NK-92 (cell line): Measurements from ENCODE around the gene ACCS.

Source experiments
- DNase-seq: peaks from one replicate; lab custom pipeline; 2025; ENCODE audit not compliant: unreplicated experiment; lab: John Stamatoyannopoulos, UW

The ACCS gene, protein sequence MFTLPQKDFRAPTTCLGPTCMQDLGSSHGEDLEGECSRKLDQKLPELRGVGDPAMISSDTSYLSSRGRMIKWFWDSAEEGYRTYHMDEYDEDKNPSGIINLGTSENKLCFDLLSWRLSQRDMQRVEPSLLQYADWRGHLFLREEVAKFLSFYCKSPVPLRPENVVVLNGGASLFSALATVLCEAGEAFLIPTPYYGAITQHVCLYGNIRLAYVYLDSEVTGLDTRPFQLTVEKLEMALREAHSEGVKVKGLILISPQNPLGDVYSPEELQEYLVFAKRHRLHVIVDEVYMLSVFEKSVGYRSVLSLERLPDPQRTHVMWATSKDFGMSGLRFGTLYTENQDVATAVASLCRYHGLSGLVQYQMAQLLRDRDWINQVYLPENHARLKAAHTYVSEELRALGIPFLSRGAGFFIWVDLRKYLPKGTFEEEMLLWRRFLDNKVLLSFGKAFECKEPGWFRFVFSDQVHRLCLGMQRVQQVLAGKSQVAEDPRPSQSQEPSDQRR

DNA sequence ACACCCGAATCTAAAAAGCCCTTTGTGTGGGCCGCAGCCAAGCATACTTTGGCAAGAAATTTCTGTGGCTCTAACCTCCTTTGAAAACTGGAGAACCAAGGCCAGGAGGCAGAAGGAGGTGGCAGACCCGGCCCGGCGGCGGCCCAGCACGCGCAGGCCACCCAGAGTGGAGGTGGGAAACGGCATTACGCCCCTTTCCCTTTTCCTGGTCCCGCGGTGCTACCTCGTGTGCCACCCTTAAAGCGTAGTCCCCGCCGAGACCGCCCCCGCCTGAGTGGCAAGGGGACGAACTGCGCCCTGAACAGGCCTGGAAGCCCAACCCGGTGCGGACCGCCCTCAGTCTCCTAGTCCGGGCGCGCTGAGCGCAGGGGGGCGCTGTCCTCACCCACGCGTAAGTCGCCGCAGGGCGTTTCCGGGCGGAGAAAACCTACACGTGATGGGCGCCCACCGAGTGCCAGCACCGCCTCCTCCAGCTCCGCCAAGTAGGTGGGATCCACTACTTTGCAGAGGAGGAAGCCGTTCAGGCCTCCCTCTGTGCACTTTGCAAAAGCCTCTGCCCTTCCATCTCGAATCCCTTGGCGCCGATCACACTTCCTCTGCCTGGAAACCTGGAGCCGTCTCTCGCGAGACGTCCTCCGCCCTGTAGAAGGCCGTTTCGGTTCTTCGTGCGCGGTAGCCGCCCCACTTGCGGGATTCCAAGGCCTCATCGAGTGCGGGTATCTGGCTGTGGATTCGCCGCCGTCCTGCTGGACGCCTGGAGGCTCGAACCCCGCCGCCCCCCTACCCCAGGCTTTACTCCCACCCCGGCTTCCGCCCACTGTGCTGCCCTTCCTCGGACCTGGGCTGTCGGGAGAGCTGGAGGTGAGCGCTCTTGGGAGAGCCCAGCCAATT, at the start of gene ACCS:
Gene ACCS (plus strand): TSS at position 430 of the 891 bp plus-strand sequence. CDS start 1,358 bp downstream, outside the sequence.
- no peak for DNase-seq

DNA sequence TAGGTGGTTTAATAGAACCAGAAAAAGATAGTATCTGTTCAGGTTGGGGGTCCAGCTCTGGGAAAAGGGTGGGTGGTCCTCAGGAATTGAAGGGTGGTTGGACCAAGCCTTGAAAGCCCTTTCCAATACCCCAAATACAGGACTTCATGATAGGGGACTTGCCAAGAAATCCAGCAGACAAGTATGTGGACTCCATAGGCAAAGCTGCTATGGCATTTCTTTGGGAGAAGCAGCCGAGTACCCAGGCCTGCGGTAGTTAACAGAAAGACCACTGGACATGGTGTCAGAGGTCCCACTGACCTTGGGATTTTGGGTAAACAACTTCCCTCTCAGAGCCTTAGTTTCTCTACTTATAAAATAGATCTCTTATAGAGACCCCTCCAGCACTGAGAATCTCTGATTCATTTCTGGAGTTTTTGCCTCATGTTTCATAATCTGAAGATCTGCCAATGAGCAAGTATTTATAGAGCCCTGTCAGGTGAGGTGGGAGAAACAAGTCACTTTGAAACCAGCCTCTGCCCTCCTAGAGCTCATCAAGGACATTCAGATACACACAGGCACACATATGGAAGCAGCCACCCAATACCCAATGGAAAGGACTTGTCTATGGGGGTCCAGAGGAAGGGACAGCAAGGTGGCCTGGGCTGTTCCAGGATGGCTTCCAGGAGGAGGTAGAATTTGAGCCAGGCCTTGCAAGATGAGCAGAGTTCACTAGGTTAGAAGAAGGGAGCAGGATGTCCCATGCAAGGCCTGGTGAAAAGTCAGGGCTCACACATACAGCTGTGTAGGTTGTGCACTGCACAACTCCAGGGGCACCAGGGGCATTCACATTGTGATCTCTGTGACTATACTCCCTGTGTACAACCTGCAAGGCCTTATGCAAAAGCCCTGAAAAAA, 49.3 kb upstream of the ACCS start:
- no peak for DNase-seq

DNA sequence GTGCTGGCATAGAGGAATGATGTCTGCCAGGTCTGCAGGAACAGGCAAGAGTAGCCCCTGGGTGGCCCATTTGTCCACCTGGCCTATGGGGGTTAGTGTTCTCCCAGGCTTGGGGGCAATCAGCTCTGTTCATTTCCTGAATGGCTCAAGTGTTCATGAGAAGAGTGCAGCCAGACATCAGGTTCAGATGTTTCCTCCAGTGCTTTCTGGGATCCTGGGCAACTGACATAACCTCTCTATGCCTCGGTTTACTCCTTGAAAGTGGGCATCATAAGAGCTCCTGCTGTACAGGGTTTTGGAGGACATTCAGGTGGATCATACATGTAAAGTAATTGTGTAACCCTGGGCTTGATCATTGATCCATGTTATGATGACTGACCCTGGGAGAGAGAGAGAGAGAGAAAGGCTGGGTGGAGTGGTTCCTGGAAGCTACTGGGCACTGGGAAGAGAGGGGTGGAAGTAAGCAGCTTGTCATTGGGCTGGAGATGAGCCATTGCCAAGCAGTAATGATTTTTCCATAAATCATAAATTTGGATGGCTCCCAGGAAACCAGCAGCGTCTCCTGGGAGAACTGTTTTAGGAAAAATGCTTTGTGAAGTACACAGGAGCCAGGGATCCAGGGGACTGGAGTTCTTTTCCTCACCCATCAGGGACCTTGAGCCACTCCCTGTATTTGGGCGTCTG, 48.5 kb upstream of the ACCS start:
- no peak for DNase-seq

DNA sequence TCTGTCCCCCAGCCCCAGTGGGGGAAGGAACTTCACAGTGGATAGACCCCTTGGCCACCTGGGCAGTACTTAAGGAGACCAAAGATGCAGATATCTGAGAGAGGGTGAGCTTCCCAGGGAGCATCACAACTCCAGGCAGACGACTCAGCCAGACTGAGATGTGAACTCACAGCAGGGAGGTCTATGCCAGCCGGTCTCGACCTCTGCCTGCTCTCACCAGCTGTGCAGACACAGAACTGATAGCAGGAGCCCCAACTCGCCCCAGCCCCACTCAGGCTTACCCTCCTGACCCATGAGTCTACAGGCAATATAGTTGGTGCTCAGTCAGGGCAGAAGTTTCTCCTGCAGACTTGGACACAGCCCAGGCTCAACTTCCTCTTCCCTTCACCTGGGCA, 47.9 kb upstream of the ACCS start:
- DNase-seq = no peak

DNA sequence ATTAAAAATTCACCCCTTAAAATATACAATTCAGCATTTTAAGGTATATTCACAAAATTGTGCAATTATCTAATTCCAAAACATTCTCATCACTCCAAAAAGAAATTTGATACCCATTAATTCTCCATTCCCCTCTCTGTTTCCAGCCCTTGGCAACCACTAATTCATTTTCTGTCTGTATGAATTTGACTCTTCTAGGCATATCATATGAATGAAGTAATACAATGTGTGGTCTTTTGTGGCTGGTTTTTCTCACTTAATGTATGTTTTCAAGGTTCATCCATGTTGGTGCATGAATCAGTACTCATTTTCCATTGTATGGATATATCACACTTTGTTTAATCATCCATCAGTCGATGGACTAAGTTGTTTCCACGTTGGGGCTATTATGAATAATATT, 47.2 kb upstream of the ACCS start:
- no peak for DNase-seq

DNA sequence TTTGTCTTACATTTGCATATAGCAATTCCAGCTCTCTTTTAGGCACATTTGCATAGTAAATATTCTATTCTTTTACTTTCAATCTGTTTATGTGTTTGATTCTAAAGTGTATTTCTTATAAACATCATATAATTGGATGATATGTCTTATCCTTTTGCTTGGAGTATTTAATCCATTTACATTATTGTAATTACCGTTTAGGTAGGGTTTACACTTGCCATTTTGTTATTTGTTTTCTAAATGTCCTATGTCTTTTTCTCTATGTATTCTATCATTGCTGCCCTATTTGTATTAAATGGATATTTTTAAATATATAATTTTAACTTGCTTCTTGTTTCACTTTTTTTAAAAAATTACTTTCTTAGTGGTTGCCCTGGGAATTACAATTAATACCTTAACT, 41.1 kb upstream of the ACCS start:
- no peak for DNase-seq

DNA sequence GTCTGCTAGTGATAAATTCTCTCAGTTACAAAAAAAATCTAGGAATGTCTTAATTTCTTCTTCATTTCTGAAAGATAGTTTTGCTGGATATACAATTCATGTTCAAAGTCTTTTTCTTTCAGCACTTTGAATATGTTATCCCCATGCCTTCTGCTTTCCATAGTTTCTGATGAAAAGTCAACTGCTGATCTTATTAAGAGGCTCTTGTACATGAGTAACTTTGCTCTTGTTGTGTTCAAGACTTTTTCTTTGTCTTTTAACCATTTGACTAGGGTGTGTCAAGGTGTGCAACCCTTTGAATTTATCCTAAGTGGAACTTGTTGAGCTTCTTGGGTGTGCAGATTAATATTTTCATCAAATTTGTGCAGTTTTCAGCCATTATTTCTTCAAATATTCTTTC, 40.3 kb upstream of the ACCS start:
- DNase-seq = no peak

DNA sequence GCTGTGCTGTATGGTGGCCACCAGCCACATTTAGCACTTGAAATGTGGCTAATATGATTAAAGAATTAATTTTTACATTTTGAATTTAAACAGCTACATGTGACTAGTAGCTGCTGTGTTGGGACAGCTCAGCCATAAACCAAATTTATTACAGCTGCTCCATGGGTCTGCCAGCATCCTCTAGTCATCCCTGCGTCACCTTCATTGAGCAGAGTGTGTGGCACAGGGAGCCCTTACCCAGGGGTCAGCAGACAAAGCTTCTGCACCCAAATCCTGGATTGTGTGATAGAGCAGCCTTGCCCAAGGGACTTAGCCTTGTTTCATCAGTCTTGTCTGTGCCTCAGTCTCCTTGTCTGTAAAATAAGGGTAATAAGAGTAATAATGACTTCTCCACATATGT, 37.7 kb upstream of the ACCS start:
- DNase-seq = no peak

DNA sequence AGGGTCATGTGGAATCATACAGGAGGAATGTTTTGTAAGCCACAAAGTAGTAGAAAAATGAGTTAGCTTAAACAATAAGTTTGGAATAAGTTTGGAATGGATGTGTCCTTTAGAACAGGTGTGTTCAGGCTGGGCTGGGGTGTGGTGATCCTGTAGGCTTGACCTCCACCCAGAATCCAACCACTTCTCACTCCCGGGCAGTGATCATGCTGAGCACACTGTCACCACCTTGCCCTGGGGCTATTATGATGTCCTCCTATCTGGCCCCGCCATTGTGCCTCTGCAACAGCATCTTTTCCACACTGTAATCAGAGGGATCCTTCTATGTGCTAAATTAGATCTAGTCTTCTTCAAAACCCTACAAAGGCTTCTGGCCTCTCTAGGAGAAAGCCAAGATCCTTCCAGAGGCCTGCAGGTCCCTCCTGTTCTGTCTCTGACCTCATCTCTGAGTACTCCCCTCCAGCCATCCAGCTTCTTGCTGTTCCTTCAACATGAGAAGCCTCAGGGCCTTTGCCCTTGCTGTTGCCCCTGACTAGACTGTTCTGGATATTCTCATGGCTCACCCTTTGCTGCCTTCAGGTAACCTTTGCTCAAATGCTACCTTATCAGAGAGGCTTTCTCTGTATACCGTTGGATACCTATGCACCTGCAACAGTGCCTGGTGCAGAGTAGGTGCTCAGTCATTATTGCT, 37.1 kb upstream of the ACCS start:
- DNase-seq = no peak

DNA sequence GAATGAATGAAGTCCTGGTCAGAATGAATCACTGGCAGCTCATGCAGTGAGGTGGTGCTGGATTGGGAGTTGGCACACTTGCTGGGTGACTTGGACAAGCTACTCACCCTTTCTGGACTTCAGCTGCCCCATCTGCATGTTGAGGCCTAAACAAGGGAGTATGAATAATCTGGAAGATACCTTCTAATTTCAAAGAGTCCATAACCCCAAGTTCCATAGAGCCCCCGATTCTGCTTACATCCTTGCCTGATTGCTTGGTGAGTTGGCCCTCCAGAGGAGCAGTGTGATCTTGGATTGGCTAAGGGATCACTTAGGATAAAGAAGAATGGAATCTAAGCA, 36.6 kb upstream of the ACCS start:
- DNase-seq = no peak

DNA sequence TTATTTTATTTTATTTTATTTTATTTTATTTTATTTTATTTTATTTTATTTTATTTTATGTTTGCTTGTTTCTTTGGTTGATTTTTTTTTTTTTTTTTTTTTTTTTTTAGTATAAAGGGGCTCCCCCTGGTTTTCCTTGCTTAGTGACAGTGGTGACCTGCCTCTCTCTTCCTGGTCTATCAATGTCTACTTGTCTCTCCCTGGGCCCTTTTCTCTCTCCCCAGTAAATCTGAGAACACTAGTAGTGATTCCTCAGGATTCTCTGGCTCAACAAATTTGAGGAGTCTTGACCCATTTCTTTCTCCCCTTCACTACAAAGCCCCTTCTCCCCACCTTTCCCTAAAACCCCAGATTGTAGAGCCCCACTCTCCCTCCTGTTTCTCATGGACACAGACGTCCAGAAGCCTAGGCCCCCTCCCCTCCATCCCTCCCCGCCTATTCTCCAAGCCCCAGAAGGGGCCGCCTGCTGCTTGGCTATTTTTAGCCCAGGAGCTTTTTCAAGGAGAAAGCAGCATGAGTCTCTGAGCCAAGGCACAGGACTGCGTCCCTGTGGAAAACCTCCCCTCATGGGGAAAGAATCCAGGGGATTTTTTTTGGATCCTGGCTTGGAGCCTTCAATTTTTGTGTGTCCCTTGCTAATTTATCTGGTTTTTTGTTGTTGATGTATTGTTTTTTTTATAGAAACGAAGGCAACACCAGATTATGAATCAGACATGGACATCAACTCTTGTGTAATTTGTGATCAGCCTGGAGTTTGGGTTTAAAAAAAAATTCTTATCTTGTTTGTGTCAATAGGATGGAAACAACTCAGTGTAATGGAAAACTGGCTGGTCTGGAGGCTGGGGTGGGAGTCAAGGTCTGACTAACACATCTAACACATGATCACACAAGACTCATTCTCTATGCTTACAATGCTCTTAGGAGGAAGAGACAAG, 35.8 kb upstream of the ACCS start:
- DNase-seq = no peak

DNA sequence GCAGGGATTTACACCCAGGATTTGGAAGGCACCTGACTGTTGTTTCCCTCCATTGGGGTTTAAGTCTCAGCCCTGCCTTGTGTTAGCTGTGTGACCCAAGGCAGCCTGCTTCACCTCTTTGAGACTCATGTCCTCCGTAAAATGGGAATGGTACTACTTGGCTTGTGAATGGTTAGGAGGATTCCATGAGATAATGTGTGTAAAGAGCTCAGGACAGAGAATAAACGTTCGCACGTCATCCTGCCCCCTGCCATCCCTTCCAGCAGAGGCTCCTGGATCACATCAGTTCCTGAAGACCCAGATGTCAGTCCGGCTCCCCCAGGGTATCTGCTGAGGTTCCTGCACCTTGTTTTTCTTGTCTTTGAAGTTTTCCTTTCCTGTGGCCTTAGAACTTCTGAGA, 35.1 kb upstream of the ACCS start:
- DNase-seq = no peak

DNA sequence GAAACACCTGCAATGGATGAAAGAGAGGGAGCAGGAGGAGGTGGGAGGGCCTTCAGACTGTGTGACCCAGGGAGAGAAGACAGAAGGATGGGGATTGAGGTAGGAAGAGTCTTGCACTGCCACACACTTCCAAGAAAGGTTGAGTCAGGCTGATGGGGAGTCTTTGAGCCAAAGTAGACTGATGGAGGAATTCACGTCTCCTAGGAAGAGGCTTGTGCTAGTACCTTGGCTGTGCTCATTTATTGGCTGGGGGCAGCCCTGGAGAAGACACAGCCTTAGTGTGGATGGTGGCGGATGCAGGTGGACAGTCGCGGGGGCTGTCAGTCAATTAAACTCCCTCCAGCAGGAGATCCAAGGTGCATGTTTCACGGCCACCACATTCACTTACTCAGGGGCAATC, 34.5 kb upstream of the ACCS start:
- no peak for DNase-seq

DNA sequence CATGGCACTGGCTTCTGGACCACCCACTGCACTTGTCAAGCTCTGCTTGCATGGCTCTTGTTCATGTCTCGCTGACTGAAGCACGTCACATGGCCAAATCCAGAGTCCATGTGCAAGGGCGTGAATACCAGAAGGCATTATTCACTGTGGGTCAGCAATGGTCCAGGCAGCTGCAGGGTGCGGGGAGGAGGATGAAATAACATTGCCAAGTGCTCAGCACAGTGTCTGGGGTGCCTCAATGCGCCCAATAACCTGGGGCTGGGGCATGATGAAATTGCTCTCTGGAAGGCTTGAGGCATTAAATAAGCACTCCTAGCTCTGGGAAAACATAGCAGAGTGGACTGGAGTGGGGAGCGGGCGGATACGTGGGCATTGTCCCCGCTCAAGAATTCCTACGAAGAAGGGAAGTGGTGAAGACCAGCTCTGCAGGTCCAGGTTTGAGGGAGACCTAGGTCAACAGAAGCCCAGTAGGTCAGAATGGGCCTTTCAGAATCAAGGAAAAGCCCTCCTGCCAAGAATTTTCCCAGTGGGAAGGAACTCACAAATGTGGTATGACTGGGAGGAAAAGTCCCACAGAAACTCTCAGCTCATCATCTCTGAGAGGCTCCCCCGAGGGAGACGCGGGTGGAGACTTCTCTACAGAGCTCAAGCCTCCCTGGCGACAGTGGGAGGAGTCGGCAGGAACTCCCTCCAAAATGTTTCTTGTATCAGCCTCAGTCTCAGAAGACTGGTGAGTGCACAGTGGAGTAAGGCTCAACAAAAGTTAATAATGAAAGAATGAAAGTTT, 33.6 kb upstream of the ACCS start:
- no peak for DNase-seq

DNA sequence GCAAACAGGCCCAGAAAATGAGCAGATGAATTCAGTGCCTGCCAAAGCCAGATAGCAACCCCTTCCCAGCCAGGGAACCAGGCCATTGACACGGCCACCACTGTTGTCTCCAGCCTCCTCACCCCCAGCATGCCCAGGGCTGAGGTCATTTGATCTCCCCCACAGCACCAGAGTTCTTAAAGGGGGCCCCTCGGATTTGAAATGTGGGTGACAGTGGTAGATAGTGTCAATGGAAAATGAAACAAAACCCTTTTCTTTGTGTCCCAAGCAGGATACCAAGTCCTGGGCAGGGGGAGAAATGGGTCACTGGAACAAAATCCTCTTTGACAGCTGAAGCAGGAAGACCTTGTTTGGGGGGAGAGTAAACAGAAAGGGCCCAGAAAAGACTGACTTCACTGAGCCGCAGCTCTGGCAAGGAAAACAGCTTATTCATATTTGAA, 32.6 kb upstream of the ACCS start:
- DNase-seq = no peak

DNA sequence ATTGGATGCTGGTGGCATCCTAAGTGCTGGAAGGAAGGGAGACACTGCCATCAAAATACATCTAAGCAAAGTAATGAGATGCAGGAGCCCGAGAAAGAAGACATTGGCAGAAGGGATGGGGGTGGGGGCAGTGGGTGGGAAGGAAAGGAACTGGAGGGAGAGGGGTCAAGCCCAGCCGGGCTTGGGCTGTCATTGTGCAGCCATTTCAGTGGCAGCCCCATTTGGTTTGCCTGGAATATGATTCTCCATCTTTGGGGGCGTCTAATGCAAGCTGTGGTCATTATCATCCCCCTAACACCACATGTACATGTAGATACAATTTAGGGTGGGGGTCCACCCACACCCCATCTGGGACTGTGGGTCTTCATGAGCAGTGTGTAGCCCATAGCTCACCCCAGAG, 32.2 kb upstream of the ACCS start:
- DNase-seq = no peak

DNA sequence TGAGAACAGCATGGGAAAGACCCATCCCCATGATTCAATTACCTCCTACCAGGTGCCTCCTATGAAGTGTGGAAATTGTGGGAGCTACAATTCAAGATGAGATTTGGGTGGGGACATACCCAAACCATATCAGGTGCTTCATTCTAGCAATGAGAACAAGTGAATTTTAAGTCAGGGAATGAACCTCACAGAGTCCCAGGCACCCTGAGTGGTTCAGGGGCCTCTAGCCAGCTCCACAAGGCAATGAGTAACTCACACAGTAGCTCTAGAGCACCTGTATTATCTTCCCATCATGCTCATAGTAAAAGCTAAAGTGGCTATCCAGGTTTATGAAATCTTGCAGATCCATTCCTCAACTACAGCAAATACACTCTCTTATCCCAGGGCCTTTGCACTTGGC, 31.4 kb upstream of the ACCS start:
- DNase-seq = no peak
